Erythroblast (primary cell): ENCODE data around the gene POU2F1.

Source experiments
- GATA1 ChIP-seq: IDR thresholded peaks from 2 replicates; pipeline ENCODE4 v1.6.1; 2011; ENCODE audit warnings: low read depth, mild to moderate bottlenecking, control low read depth, low read length, moderate library complexity
- POLR2A ChIP-seq: IDR thresholded peaks from 2 replicates; pipeline ENCODE4 v1.6.1; 2011; ENCODE audit warnings: mild to moderate bottlenecking, low read length

GRCh38 chr1:167196166-167196565 is 24.5 kb upstream of the POU2F1 start:
- no peak for TF ChIP-seq GATA1
- TF ChIP-seq POLR2A = no peak
